ENCODE results near the gene FHIT. TPM values are rescaled to one million over a fixed set of nuclear protein-coding genes. Genes with fewer than 3 reads are reported as not detected.

The FHIT gene
- polyA plus RNA-seq, 12 donors, result 3.8 to 10.9 (median 5.4) TPM; not detected in 2

DNA sequence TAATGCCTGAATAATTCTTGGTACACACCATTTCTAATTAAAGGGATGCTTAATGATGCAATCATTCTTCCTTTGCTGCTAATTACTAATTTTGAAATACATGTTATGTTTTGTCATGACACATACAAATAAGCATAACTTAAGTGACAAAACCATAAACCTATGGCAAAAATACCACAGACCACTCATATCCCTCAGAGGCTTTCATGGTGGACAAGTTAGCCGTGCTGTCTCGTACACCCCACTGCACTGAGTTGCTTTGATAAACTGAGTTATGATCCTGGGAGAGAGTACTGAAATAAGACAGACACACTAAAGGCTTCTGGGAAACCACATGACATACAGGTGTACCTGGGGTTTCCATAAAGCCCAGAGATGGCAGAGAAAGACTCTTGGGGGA lies 913.8 kb downstream of the FHIT start:
- DNase-seq, result no peak

DNA sequence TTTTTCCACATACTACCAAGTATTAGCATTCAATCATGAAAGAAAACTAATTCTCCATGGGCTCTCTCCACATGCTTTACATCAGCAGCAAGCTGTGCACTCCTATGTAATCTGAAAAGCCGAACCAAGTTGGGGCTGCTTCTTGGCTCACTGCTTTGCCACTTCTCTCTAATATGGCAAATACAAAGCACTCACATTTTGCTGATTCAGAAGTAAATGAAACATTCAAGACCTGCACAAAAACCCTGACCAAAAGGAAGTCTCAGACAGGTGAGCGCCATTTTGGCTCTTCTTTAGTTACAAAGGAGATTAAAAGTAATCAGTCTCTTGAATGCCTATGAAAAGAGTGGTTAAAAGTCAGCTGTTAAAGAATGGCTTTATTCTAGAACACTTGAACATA lies 915.2 kb downstream of the FHIT start:
- DNase-seq, result no peak

DNA sequence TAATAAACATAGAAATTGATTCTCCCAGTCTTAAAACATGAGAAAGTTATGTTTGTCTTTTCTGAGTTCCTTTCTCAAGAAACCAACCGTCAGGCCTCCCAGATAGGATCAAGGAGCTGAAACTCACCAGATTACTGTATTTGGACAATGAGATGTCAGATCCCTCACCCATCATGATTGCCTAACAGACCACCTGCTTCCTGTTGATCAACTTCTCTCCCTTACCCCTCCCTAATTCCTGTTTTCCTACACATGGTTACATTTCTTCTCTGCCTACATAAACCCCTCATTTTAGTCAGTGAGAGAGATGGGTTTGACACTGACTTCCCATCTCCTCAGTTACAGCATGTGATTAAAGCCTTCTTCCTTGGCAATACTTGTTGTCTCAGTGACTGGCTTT lies 917.5 kb downstream of the FHIT start:
- no peak for DNase-seq

DNA sequence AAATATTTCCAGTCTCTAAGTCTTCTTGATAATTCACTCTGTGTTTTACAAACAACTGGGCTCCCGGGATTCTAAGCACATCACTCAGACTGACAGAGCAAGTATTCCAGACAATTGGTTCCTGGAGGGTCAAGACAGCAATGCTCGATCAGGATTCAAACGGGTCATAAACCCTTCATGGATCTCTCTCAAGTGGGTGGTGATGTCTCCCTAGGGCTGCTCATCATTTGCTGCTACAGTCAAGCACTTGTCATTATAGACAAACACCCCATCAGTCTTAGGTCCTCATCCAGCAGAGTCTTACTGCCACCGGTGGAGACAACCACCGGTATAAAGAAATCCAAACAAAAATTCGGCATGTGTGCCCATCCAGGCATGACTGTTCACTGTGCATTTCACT lies 921.1 kb downstream of the FHIT start:
- no peak for DNase-seq

DNA sequence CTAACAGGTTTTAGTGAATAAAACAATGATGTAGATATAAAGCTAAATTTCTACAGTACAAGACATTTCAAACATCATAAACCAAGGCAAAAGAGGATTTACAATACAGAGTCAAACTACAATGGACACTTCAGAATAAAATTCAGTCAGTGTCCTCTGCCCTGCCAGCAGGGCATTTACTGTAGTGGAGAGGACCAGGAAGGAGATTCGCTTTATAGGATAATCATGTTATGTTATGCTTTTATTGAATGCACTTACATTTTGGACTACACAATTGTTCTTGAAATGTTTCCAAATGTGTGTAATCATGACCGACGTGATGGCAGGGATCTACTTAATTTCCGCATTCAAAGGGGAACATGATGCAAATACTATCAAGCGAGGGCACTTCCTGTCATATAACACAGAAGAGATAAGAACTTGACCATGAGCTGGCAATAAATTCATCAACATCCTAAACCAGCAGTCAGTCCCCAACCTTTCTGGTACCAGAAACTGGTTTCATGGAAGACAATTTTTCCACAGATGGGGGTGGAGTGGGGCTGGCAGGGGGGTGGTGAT lies 925.6 kb downstream of the FHIT start:
- DNase-seq, result no peak

DNA sequence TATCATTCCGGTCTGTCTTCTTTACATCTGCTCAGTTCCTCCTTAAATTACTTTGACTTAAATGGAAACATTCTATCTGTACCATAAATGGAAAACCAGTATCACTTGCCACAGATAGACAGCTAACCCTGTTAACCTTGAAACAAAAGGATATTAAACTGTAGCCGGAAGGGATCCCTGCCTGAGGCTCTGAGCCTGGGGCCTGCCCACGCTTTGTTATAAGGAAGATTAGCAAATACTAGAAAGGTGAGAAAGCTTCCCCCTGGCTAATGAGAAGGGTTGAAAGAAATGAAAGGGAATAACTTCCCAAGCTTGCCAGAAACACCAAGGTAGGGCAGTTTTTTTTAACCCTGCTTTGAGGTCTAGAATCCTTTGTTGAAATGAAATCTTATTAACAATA lies 927.6 kb downstream of the FHIT start:
- DNase-seq, result no peak

DNA sequence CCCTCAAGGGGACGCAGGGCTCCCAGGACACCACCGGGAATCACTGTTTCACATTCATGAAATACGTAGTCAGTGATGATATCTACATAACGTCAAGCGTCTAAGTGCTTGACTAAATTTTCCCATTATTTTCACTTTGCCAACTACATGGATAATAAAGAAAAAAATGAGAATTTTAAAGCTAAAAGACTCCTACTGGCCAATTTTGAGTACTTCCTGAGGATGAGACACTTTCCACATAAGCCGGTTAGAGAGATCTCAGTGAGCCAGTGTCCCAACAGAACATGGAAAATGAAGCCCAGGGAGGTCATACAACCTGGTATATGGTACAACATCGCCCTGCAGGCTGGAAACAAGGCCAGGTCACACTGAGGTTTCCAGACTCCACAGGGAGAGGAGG lies 928.1 kb downstream of the FHIT start:
- DNase-seq, result no peak

DNA sequence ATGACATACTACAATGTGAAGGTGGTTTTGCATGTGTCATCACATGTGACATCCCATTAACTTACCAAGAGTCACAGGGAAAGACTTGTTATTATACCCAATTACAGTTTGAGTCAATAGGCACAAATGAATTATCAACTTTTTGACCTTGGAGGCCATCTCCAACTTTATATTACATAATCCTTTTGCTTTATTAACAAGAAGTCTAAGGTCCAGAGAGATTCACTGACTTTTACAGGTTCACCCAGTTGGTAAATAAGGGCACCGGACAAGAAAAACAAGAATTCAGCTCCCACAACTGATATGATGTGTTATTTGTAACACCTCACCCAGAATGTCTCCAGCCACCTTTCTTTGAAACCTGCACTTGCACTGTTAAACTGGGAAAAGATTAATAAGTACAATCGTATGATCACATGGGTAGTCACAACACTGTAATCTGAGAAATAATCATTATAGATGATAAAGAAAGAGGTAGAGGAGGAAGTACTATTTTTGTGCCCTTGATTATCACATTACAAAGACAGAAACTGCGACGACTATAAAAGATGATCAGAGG lies 928.9 kb downstream of the FHIT start:
- no peak for DNase-seq

DNA sequence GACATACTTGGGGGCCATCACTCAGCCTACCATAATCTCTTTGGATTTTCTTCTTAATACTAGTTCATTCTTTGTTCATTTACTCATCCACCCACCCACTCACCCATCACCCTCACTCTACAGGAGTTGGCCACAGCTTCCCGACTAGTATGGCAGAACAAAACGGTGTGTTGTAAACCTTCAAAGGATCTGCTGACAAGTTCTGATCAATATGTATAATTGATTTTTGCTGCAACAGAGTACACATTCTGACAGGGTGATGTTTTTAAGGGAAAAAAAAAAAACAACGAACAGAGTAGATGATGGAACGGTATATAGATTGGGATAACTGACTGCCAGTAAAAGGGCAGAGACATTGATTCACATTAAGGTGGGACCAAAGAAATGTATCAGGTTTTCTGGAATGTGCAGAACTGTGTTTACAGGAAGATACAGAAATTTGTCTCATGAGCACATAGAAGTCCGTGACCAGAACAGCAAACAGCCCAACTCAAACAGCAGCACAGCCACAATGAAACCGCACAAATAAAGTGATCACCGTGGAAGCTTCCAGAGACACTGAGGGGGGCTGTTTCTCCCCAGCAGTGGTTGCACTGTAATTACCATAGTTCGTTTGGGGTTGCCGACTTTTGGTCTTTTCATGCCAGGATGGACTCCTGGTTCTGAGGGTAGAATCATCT lies 931.9 kb downstream of the FHIT start:
- no peak for DNase-seq

DNA sequence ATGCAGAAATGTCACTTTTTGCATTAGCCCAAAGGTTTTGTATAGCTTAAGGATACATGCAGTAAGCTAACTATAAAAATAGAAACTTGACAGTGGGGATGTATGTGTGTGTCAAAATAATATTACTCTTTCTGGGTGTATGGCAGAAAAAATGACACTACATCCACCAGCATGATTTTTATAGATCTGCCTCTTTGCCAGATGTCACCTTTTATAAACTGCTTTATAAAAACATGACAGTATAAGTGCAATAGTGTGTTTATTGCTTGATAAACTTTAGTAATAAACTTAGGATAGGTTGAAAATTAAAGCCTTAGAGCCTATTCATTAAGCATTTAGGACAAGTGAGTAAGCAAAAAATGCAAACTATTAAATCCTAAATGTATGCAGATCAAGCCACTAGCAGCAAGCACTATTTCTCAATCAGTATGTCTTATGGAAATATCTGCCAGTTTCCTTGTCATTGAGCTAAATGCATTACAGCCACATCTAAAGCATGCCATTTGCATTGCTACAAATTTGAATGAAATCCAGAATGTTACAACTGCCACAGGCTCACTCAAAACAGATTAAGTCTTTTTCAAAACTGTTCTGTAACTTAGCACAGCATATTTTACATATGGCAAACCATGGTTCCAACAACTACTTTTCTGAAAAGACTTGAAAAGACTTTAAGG lies 935.0 kb downstream of the FHIT start:
- DNase-seq, result peak; percentile 30

DNA sequence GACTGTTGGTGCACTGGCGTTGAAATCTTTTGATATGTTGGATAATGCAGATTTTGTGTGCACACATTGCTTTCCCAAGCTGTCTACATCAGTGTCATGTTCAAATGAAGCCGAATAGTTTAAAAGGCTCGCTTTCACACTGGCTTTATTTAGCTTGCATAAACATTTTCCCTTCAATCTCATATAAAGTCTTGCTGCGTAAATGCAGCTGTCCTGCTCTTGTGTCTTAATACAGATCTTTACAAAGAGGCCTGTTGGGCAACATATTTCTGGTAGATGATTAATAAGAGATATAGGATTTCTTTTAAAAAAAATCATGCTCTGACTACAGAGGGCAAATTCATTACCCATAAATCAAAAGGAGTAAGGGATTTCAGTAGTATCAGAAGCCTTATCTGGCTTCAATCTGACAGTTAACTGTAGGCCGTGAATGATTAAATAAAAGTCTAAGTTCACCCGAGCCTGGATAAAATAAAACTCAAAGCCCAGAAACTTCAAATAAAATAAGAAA lies 937.2 kb downstream of the FHIT start:
- no peak for DNase-seq

DNA sequence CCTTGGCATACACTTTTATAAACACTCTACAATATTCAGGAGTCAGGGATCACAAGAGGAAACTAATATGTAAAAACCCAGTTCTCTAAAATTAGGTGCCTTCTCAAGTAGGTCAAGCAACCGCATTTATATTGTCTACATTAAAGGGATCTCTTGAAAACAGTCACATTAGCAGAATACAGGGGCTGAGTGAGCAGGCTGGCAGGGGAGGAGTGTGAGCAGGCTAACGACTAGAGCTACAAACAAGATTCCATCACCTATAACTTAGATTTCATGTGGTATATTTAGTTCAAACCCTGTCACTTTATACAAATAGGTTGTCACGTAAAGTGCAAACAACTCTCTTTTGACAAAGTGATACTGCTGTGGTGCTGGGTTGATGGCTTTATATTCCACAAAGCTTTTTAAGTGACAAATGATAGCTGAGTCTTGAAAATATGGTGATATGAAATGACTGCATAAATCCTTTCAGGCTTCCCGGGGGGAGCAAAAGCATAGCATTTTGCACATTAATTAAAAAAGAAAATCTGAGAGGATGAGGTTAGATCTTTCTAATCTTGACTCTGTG lies 937.9 kb downstream of the FHIT start:
- no peak for DNase-seq

DNA sequence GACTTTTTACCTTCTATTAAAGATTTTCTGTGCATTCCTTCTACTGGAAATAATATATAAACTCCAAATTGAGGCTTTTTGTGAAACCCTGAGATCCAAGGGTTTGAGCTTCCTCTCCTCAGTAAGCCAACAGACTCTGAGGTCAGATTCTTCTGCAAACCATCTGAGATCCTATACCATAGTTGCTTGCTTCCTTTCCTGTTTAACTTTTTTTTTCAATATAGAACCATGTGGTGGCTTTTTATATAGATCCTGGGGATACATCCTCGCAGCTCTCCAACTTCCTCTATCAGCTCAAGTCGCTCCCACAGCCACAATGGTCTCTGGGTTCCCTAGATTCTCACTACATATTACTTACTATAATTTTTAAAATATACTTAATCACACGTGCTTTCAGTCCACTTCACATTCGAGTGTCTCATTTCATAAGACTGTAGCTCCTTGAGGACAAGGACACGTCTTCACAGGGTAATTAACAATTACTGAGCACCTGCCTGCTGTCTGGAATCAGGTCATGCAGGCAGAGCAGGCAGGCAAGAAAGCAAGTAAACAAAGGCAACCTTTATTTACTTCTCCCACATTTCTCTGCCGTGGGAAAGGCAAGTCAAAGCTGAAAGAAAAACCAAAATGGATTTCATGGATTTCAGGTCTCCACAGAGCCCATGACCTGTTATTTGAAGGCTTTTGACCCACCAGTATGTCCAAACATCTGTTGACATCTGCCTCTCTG lies 941.5 kb downstream of the FHIT start:
- DNase-seq, result no peak

DNA sequence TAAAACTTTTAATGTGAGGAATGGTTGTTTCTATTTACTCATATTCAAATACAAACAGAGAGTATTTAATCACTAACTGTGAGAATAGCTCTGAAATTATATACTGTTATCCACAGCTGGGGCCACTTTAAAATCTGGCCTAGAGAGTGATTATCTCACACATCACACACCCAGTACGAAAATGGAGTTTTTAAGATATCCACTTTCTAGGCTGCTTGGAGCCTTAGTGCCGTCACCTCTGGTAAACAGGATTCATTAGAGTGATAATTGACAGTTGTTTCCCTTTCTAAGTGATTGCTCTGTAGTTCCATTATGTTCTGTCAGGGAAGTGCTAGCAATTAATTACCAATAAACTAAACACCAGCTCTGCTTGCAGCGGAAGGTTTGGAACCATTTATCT lies 942.4 kb downstream of the FHIT start:
- peak; percentile 15 for DNase-seq

DNA sequence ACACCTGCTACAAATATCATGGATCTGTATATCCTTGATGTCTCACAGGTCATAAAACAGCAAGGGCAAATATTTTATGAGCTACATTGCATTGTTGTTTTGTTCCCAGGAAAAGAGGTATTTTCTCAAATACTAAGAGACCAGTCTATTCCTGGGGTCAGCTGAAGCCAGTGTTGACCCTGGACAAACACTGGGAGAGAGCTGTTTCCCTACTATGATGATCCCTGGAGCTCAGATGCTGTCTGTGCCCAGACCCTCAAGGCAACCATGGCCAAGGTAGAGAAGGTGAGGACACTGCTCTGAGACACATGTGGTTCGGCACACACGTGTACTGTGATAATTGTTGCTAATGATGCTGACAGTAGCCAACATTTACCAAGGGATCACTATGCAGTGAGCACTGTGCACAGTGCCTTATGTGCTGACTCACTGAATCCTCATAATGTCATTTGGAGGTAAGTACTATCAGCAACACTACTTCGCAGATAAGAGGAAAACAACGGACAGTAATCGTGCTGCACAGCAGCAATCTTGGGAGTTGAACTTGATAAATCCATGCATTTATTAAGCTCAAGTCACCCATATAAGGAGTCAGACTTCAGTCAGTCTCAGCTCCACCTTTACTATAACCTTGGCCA lies 943.6 kb downstream of the FHIT start:
- no peak for DNase-seq

DNA sequence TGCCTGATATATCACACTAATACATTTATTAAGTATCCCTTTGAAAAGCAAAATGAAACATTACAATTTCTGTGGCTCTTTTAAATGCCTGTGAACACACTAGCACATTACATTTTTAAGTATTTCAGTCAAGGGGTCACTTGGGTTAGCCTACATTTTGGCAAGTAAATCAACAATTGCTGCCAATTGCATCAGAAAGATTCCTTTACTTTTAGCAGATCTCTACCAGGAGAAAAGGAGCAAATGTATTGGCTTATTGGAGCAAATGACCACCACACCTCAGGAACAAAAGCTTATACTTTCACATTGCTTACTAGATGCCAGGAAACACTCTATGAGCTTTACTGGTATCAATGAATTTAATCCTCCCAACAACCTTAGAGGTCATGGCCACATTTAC lies 947.1 kb downstream of the FHIT start:
- no peak for DNase-seq

DNA sequence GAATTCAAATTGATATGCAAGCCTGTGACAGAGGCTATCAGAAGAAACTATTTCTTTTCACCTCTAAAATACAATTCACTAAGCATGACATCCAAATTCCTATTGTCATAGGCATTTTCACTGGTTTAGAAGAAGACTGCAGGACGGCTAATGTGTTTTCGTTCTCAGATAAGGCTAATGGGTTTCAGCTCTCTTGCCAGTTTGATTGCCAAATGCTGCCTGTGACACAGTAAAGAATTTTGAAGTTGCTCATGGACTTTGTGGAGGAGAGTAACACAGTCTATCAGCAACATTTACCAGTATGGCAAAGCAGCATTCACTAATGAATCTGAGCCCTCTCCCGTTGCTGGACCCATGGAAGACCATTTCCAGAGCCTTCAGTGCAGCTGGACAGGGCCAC lies 948.1 kb downstream of the FHIT start:
- DNase-seq, result no peak

DNA sequence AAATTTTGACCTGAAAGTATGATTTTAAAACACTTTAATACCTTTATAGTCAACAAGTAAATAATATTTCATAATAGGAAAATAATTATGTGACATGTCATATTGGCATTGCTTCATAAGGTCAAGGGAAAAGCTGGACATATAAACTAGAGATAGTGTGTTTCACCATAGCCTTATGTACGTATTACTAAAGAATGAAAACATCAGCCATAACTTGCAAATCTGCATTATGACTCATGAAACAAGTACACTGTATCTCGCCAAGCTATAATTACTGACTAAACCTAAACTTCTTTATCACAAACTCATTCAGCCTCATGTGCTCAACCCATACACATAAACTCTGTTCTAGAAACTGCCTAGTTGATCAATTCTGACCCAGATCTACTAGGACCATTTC lies 950.1 kb downstream of the FHIT start:
- DNase-seq, result no peak

DNA sequence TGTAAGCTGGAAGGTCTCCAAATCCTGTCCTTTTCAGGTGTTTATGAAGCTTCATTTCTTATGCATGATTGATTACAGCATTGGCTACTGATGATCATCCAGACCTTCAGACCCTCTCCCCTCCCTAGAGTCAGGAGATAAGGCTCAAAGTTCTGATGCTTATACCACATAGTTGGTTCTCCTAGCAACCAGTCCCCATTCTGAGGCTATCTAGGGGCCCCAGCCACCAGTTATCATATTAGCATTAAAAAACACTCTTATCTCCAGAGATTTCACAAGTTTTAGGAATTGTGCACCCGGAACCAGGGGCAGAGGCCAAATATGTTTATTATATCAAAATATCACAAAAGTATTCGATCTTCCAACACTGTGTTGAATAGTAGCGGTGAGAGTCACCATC lies 953.1 kb downstream of the FHIT start:
- DNase-seq, result no peak

DNA sequence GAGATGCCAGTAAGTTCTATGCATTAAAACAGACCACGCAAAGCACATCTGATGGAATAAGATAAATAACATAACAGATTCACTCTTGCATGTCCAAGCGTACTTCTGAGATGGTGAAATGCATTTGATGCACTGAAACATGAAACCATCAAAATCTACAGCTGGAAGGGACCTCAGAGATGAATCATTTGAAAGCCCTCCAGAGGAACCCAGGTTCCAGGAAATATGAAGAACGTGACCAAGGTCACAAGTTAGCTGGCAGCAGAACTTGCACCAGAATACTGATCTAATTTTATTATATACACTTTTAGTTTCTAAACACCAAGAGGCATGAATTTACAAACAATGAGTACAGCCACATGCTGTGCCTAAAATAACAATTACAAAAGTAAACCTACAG lies 957.1 kb downstream of the FHIT start:
- peak; percentile 30 for DNase-seq

DNA sequence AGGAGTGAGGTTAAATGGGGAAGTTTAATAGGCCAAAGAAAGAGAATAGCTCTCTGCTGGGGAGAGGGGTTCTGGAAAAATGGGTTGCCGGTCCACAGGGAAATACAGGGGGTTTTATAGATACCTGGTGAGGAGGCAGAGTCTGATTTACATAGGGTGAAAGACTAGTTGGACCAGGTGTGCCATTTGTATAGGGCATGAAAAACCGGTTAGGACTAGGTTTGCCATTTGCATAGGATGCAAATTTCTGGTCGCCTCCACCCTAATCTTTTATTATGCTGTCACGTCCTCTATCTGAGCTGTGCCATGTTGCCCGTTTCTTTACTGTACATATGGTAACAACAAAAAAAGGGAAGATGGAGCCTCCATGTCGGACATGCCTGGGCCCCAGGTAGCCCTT lies 960.1 kb downstream of the FHIT start:
- DNase-seq, result no peak

DNA sequence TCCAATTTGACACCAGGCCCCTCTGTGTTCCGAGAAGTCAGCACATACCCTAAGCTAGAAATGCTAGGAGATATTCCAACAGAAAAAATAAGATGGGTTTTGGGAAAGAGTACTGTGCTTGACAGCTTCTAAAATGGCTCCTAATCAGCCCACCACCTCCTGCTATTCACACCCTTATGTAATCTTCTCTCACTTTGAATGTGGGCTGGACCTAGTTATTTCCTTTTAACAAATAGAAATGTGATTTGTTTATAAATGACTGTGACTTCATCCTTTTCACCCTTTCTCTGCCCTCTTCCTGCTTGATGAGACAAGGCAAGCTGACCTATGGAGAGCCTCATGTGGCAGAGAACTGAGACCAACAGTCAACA lies 961.1 kb downstream of the FHIT start:
- no peak for DNase-seq

Measured in muscle of arm (tissue), 12 donors.